OCI-LY1 (cell line): ENCODE measurements around the gene KRTDAP.

Experiments
- H2AFZ ChIP-seq: fragments of 200-600 bp; sonication (generic), shearing (Covaris generic); 2 replicates; pipeline ENCODE4 v1.6.0; 2014; ENCODE audit warnings: antibody characterized with exemption, mild to moderate bottlenecking, low read length
- H3F3A ChIP-seq: fragments of 200-600 bp; sonication (generic), shearing (Covaris generic); 2 replicates; pipeline ENCODE4 v1.6.0; 2014; ENCODE audit warnings: mild to moderate bottlenecking, antibody characterized with exemption, low read length, moderate library complexity; ENCODE audit not compliant: insufficient read depth
- H3K27ac ChIP-seq: fragments of 200-600 bp; sonication (generic); 2 replicates; pipeline ENCODE4 v1.5.1; 2014; ENCODE audit warnings: low read length, mixed run types, mild to moderate bottlenecking, low read depth; ENCODE audit not compliant: poor library complexity, severe bottlenecking
- H3K27me3 ChIP-seq: fragments of 200-600 bp; sonication (generic); 2 replicates; pipeline ENCODE4 v1.6.0; 2014; ENCODE audit warnings: antibody characterized with exemption, mild to moderate bottlenecking, low read length, moderate library complexity; ENCODE audit not compliant: insufficient read depth
- H3K36me3 ChIP-seq: fragments of 200-600 bp; sonication (generic); 2 replicates; pipeline ENCODE4 v1.6.1; 2014; ENCODE audit warnings: mild to moderate bottlenecking, antibody characterized with exemption, low read length, moderate library complexity, mixed read lengths; ENCODE audit not compliant: insufficient read depth
- H3K4me1 ChIP-seq: fragments of 200-600 bp; sonication (generic); 2 replicates; pipeline ENCODE4 v1.5.1; 2014; ENCODE audit warnings: mild to moderate bottlenecking, low read length, moderate library complexity; ENCODE audit not compliant: insufficient read depth, severe bottlenecking
- H3K4me2 ChIP-seq: fragments of 200-600 bp; sonication (generic), shearing (Covaris generic); 2 replicates; pipeline ENCODE4 v1.6.1; 2014; ENCODE audit warnings: low read length
- H3K4me3 ChIP-seq: fragments of 200-600 bp; sonication (generic); 2 replicates; pipeline ENCODE4 v1.5.1; 2014; ENCODE audit warnings: low read length, low read depth, mild to moderate bottlenecking, mixed read lengths; ENCODE audit not compliant: poor library complexity, severe bottlenecking
- H3K79me2 ChIP-seq: fragments of 200-600 bp; shearing (Covaris generic); 2 replicates; pipeline ENCODE4 v1.6.1; 2016; ENCODE audit warnings: mixed run types, low read length, mixed read lengths; ENCODE audit not compliant: insufficient read depth
- H3K9ac ChIP-seq: fragments of 200-600 bp; sonication (generic), shearing (Covaris generic); 2 replicates; pipeline ENCODE4 v1.6.1; 2014; ENCODE audit warnings: mild to moderate bottlenecking, low read length, mixed read lengths
- H3K9me2 ChIP-seq: fragments of 200-600 bp; sonication (generic), shearing (Covaris generic); 2 replicates; pipeline ENCODE4 v1.6.1; 2014; ENCODE audit warnings: low read depth, mild to moderate bottlenecking, low read length, mixed read lengths
- H3K9me3 ChIP-seq: fragments of 200-600 bp; shearing (Covaris generic); 2 replicates; pipeline ENCODE4 v1.6.1; 2014; ENCODE audit warnings: low read length, mixed read lengths
- H4K20me1 ChIP-seq: fragments of 200-600 bp; sonication (generic), shearing (Covaris generic); 2 replicates; pipeline ENCODE4 v1.6.0; 2016; ENCODE audit warnings: mild to moderate bottlenecking, low read length; ENCODE audit not compliant: insufficient read depth
- EZH2 ChIP-seq: fragments of 200-600 bp; sonication (generic), shearing (Covaris generic); IDR thresholded peaks from 2 replicates; pipeline ENCODE4 v1.8.0; 2017; ENCODE audit warnings: borderline replicate concordance, mixed run types, mild to moderate bottlenecking, antibody characterized with exemption, low read length, moderate library complexity, mixed read lengths
- TF ChIP-seq, protein P1 (sequence below): fragments of 200-600 bp; sonication (generic), shearing (Covaris generic); IDR thresholded peaks from 2 replicates; pipeline ENCODE4 v1.5.1; 2017; ENCODE audit warnings: mild to moderate bottlenecking, antibody characterized with exemption, low read length, moderate library complexity, mixed read lengths

The KRTDAP gene

GRCh38 chr19:35491836-35492360 lies 1.6 kb upstream of the KRTDAP start:
- peaks cover 13% of the 10 kb centered on the region for H3K27me3 ChIP-seq
- no peaks in the 10 kb centered on the region for H3F3A ChIP-seq
- no peaks in the 10 kb centered on the region for H3K4me1 ChIP-seq
- H3K27ac ChIP-seq: no peak overlapping the region
- no peak overlapping the region for H3K9ac ChIP-seq
- H3K4me2 ChIP-seq: no peak overlapping the region
- no peaks in the 10 kb centered on the region for H3K79me2 ChIP-seq
- no peaks in the 10 kb centered on the region for H3K36me3 ChIP-seq
- no peaks in the 10 kb centered on the region for H3K9me2 ChIP-seq
- no peaks in the 10 kb centered on the region for H3K9me3 ChIP-seq
- no peak overlapping the region for H3K4me3 ChIP-seq
- H4K20me1 ChIP-seq: no peaks in the 10 kb centered on the region
- no peak overlapping the region for H2AFZ ChIP-seq
- TF ChIP-seq, protein P1, sequence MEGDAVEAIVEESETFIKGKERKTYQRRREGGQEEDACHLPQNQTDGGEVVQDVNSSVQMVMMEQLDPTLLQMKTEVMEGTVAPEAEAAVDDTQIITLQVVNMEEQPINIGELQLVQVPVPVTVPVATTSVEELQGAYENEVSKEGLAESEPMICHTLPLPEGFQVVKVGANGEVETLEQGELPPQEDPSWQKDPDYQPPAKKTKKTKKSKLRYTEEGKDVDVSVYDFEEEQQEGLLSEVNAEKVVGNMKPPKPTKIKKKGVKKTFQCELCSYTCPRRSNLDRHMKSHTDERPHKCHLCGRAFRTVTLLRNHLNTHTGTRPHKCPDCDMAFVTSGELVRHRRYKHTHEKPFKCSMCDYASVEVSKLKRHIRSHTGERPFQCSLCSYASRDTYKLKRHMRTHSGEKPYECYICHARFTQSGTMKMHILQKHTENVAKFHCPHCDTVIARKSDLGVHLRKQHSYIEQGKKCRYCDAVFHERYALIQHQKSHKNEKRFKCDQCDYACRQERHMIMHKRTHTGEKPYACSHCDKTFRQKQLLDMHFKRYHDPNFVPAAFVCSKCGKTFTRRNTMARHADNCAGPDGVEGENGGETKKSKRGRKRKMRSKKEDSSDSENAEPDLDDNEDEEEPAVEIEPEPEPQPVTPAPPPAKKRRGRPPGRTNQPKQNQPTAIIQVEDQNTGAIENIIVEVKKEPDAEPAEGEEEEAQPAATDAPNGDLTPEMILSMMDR: no peak
- no peak for TF ChIP-seq EZH2

GRCh38 chr19:35488677-35489076 lies 1.6 kb downstream of the KRTDAP start:
- H3K27me3 ChIP-seq: peaks cover 10% of the 10 kb centered on the region; the same call in 1 of the 2 replicates
- no peaks in the 10 kb centered on the region for H3K79me2 ChIP-seq
- no peaks in the 10 kb centered on the region for H4K20me1 ChIP-seq
- no peak overlapping the region for H3K27ac ChIP-seq
- H2AFZ ChIP-seq: no peak overlapping the region
- no peak overlapping the region for H3K4me3 ChIP-seq
- H3F3A ChIP-seq: no peaks in the 10 kb centered on the region
- no peaks in the 10 kb centered on the region for H3K9me3 ChIP-seq
- TF ChIP-seq EZH2: no peak
- TF ChIP-seq, protein P1: no peak
- H3K9me2 ChIP-seq: no peaks in the 10 kb centered on the region
- no peaks in the 10 kb centered on the region for H3K36me3 ChIP-seq
- H3K4me2 ChIP-seq: no peak overlapping the region
- H3K9ac ChIP-seq: no peak overlapping the region
- peaks cover 8% of the 10 kb centered on the region for H3K4me1 ChIP-seq

DNA sequence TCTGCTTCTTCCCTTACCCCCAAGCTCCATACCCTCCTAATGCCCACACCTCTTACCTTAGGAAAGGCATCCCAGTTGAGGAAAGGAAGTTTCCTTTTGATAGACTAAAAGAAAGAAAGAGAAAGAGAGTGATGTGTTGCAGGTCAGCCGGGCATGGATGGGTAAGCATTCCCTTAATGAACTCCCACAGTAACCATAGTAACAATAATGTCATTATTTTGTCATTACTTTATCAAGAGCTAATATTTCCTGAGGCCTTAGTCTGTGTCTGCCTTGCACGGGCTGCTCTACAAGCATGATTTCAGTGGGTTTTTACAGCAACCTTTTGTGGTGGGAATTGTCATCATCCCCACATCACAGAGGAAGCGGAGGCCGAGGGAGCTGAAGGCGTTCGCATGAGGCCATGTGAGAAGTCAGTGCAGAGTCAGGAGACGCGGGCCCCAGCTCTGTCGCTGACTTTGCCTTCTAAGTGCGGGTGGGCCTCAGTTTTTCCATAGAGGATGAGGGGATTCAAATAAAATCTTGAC lies 2.5 kb downstream of the KRTDAP start:
- Histone ChIP-seq H3F3A (no peaks in the 10 kb centered on the region), H4K20me1 (no peaks in the 10 kb centered on the region), H3K4me2 (no peak overlapping the region), H3K79me2 (no peaks in the 10 kb centered on the region), H2AFZ (no peak overlapping the region), H3K27me3 (peaks cover 10% of the 10 kb centered on the region; the same call in 1 of the 2 replicates), H3K9me2 (no peaks in the 10 kb centered on the region), H3K9me3 (no peaks in the 10 kb centered on the region), H3K4me1 (peaks cover 8% of the 10 kb centered on the region), H3K9ac (no peak overlapping the region), H3K36me3 (no peaks in the 10 kb centered on the region), H3K4me3 (no peak overlapping the region), H3K27ac (no peak overlapping the region)
- TF ChIP-seq EZH2: no peak
- TF ChIP-seq, protein P1: no peak
